ENCODE measurements around the gene ERI3.

ERI3 gene, protein sequence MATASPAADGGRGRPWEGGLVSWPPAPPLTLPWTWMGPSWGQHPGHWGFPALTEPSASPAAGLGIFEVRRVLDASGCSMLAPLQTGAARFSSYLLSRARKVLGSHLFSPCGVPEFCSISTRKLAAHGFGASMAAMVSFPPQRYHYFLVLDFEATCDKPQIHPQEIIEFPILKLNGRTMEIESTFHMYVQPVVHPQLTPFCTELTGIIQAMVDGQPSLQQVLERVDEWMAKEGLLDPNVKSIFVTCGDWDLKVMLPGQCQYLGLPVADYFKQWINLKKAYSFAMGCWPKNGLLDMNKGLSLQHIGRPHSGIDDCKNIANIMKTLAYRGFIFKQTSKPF

GRCh38 chr1:44354840-44355581 is at the start of gene ERI3:
ERI3 (minus strand) TSS chr1:44355257; CDS start chr1:44355026, 231 bp downstream.
- DNase-seq, result peak; percentile 98

- DNase-seq, result no peak
Measured at GRCh38 chr1:44401256-44402228, 46.5 kb upstream of the ERI3 start.

DNA sequence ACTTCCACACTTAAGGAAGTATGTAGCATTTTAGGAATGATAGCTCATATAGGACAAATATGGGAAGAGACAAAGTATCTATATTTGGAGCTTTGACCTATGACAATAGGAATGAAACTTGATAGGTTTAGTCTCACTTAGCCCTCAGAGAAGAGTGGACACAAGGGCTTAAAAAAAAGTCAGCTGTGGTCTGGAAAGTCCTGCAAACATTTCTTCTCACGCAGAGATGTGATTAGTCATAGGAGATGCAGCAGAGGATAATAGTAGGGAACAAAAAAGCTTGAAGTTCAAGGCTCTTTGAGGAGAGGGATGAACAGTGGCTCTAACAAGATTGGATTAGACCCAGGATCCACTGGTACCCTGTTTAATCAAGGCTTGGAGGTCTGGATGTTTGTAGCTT is 35.2 kb upstream of the ERI3 start:
- DNase-seq, result peak; percentile 85

GRCh38 chr1:44389437-44389836 is 34.4 kb upstream of the ERI3 start:
- no peak for DNase-seq

DNA sequence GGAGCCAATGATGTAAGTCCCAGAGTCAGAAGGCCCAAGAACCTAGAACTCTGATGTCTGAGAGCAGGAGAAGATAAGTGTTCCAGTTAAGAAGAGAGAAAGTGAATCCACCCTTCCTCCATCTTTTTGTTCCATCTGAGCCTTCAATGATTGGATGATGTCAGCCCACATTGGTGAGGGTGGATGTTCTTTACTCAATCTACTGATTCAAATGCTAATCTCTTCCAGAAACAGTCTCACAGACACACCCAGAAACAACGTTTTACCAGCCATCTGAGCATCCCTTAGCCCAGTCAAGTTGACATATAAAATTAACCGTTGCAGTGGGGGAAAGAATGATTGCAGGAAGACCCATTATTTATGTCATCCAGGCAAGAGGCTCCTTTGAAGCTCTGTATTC is 33.5 kb upstream of the ERI3 start:
- no peak for DNase-seq

GRCh38 chr1:44380666-44381177 is 25.7 kb upstream of the ERI3 start:
- DNase-seq, result no peak

GRCh38 chr1:44377925-44378784 is 23.1 kb upstream of the ERI3 start:
- DNase-seq, result peak; percentile 43

- DNase-seq, result no peak
Measured at GRCh38 chr1:44375547-44375946, 20.5 kb upstream of the ERI3 start.

DNA sequence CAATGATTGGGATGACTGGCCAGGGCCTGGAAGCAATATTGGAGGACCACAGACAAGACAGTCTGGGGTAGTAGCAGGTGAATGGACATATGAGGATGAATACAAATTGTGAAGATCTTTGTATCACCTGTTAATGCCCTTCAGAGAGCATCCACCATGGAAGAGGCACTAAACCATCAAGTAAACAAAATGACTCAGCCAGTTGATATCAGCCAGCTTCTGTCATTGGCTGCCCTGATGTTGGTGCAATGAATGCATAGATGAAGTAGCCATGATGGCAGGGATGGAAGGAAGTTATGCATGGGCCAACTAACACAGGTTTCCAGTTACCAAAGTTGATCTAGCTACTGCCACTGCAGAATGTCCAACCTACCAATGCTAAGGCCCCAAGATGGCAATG is 16.1 kb upstream of the ERI3 start:
- DNase-seq, result no peak

DNA sequence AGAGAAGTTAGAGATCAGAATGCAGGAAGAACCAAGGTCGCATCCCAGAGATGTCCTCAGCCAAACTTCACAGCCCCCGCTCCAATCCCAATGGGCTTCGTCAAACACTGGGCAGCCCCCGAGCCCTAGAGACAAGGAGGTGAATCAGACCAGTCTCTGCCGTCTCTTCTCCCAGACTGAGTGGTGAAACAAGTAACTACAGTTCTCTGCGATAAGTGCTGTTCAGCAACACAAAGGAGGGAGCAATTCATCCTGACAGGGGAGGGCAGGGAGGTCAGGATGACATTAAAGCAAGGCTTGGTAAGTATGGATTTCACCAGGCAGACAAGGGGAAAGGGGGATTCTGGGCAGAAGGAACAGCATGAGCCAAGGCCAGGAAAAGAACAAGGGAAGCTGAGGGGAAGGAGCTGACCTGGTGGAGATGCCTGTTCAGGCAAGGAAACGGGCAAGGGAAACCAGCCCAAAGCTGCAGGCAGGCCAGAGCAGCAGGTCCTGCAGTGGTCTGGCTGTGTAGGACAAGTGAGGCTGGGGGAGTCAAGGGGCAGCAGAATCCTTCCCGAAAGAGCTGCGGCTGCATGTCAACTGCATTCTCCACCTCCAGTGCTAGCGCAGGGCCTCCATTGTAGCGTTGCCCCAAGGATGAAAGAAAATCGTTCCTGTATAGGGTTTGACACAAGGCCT is 13.6 kb upstream of the ERI3 start:
- no peak for DNase-seq

GRCh38 chr1:44367944-44368343 is 12.9 kb upstream of the ERI3 start:
- no peak for DNase-seq

GRCh38 chr1:44366371-44366975 is 11.4 kb upstream of the ERI3 start:
- DNase-seq, result no peak

GRCh38 chr1:44361478-44361877 is 6.4 kb upstream of the ERI3 start:
- no peak for DNase-seq

DNA sequence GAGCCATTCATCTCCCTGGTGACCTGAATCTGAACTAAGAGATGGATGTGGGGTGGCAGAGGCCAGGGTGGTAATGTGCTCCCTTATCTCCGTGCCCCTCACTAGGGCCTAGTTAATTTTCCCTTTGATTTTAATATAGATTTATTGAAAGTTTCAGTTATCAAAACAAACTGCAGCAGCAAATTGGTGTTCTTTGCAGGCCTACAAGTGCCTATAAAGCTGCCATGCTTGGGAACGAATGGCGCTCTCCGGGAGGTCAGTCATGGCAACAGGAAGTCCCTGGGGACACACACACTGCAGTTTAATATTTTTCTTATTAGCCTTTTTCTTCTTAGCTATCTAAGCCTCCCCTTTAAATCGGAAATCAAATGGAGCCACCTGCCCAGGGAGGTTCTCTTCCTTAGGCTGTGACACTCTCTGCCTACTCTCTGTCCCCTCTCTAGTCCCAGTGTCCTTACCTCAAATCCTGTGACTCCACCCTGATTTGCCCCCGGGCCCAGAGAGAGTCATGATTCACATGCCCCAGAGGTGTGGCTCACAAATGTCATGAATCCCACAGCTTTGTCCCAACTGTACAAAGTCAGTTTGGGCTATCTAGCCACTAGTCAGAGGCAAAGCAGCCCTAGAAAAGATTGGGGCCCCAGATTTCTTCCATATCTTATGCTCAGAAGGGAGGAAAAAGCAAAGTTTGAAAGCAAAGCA is 4.3 kb upstream of the ERI3 start:
- no peak for DNase-seq

DNA sequence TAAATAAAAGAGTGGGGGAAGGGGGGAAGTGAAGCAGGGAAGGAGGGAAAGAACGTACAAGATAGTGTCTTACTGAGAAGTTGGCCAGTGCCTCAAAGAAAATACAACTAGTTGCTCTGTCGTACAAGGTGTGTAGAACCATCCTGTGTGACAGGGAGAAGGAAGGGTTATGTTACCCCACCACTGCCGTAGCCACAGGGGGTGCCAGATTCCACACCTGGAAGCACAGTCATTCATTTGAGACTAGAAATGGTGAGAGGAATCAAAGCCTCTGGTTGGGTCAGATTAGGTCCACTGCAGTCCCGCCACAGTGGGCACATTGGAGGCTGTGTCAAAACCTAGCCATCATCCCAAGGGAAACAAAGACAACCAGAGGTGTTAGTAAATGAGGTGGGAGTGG is 2.7 kb upstream of the ERI3 start:
- no peak for DNase-seq

- no peak for DNase-seq
Measured at GRCh38 chr1:44355582-44356305, 687 bp upstream of the ERI3 start.

- peak; percentile 13 for DNase-seq
Measured at GRCh38 chr1:44354268-44354839, 703 bp downstream of the ERI3 start.

DNA sequence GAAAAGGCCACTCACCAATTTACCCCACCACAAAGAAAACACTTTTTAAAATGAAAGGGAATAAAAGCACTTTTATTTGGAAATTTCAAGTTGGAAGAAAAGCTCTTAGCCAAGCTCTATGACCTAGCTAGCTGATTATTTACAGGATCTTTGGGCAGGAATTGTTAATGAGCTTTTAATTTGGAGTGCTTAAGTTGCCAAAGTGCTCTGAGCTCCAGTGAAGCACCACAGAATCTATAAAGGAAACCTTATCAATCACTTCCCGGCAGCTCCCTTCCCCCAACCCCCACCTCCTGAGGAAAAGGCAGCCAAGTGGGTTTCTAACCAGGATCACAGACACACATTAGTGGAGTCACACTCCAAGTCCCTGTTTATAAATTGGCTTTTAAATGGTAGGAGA is 1.5 kb downstream of the ERI3 start:
- no peak for DNase-seq

DNA sequence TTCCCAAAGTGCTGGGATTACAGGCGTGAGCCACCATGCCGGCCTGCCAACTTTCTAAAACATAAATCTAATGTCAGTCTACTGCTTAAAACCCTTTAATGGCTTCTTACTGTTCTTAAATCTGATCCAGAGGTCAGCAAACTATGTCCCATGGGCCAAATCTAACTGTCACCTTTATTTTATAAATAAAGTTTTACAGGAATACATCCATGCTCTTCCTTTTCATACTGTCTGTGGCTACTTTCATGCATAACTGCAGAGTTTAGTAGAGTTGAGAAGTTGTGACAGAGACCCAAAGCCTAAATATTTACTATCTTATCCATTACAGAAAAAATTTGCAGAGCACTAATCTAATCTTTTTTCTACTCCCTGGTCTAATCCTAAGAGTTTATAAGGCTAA is 3.8 kb downstream of the ERI3 start:
- DNase-seq, result no peak
